ENCODE data around the gene NFIL3. TPM values are rescaled to one million over a fixed set of nuclear protein-coding genes. Genes with fewer than 3 reads are reported as not detected.

Gene NFIL3
- polyA plus RNA-seq, 1 donor from 2014 or later: 31.6 TPM

- Histone ChIP-seq H3F3A (ENCODE audit: insufficient read depth, low read length, poor library complexity, severe bottlenecking) (no peaks in the 10 kb centered on the region), H3K79me2 (replicated peaks; ENCODE audit: insufficient read depth, low read length) (no peaks in the 10 kb centered on the region), H3K4me3 (ENCODE audit: low read length) (no peak overlapping the region), H4K20me1 (ENCODE audit: insufficient read depth) (no peaks in the 10 kb centered on the region), H3K9me2 (ENCODE audit: insufficient read depth, low read length) (no peaks in the 10 kb centered on the region), H3K36me3 (ENCODE audit: insufficient read depth, low read length) (no peaks in the 10 kb centered on the region), H3K27ac (ENCODE audit: low read length) (no peak overlapping the region), H3K9ac (ENCODE audit: low read length) (no peak overlapping the region), H3K27me3 (ENCODE audit: insufficient read depth, low read depth, low read length) (no peaks in the 10 kb centered on the region), H3K9me3 (ENCODE audit: low read length) (no peaks in the 10 kb centered on the region), H2AFZ (ENCODE audit: low read depth, low read length) (no peak overlapping the region), H3K4me2 (ENCODE audit: low read length) (no peak overlapping the region)
- TF ChIP-seq, protein P1, sequence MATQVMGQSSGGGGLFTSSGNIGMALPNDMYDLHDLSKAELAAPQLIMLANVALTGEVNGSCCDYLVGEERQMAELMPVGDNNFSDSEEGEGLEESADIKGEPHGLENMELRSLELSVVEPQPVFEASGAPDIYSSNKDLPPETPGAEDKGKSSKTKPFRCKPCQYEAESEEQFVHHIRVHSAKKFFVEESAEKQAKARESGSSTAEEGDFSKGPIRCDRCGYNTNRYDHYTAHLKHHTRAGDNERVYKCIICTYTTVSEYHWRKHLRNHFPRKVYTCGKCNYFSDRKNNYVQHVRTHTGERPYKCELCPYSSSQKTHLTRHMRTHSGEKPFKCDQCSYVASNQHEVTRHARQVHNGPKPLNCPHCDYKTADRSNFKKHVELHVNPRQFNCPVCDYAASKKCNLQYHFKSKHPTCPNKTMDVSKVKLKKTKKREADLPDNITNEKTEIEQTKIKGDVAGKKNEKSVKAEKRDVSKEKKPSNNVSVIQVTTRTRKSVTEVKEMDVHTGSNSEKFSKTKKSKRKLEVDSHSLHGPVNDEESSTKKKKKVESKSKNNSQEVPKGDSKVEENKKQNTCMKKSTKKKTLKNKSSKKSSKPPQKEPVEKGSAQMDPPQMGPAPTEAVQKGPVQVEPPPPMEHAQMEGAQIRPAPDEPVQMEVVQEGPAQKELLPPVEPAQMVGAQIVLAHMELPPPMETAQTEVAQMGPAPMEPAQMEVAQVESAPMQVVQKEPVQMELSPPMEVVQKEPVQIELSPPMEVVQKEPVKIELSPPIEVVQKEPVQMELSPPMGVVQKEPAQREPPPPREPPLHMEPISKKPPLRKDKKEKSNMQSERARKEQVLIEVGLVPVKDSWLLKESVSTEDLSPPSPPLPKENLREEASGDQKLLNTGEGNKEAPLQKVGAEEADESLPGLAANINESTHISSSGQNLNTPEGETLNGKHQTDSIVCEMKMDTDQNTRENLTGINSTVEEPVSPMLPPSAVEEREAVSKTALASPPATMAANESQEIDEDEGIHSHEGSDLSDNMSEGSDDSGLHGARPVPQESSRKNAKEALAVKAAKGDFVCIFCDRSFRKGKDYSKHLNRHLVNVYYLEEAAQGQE (IDR thresholded peaks at IDR 0.05; ENCODE audit: borderline replicate concordance): no peak
- no peak for TF ChIP-seq SMC3 (conservative IDR thresholded peaks at IDR 0.05; ENCODE audit: poor library complexity)
- TF ChIP-seq, protein P2, sequence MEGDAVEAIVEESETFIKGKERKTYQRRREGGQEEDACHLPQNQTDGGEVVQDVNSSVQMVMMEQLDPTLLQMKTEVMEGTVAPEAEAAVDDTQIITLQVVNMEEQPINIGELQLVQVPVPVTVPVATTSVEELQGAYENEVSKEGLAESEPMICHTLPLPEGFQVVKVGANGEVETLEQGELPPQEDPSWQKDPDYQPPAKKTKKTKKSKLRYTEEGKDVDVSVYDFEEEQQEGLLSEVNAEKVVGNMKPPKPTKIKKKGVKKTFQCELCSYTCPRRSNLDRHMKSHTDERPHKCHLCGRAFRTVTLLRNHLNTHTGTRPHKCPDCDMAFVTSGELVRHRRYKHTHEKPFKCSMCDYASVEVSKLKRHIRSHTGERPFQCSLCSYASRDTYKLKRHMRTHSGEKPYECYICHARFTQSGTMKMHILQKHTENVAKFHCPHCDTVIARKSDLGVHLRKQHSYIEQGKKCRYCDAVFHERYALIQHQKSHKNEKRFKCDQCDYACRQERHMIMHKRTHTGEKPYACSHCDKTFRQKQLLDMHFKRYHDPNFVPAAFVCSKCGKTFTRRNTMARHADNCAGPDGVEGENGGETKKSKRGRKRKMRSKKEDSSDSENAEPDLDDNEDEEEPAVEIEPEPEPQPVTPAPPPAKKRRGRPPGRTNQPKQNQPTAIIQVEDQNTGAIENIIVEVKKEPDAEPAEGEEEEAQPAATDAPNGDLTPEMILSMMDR (IDR thresholded peaks at IDR 0.05; ENCODE audit: poor library complexity, severe bottlenecking): no peak
- TF ChIP-seq TAF1 (IDR thresholded peaks at IDR 0.05; ENCODE audit: low read depth): no peak
- no peak for TF ChIP-seq EZH2 (IDR thresholded peaks at IDR 0.05; ENCODE audit: borderline replicate concordance, insufficient read depth, low read length, poor library complexity, severe bottlenecking)
- no peak for TF ChIP-seq POLR2AphosphoS5 (IDR thresholded peaks at IDR 0.05)
- no peak for TF ChIP-seq RAD21 (conservative IDR thresholded peaks at IDR 0.05)
- TF ChIP-seq EP300 (conservative IDR thresholded peaks at IDR 0.05; ENCODE audit: poor library complexity, severe bottlenecking): no peak
These were observed 40.1 kb downstream of the NFIL3 start for GRCh38 chr9:91383577-91383976.

- Histone ChIP-seq H3K9me3 (ENCODE audit: low read length) (no peaks in the 10 kb centered on the region), H3K4me3 (ENCODE audit: low read length) (no peak overlapping the region), H4K20me1 (ENCODE audit: insufficient read depth) (no peaks in the 10 kb centered on the region), H3K9ac (ENCODE audit: low read length) (no peak overlapping the region), H3K4me2 (ENCODE audit: low read length) (no peak overlapping the region), H3K36me3 (ENCODE audit: insufficient read depth, low read length) (no peaks in the 10 kb centered on the region), H3K79me2 (replicated peaks; ENCODE audit: insufficient read depth, low read length) (no peaks in the 10 kb centered on the region), H3F3A (ENCODE audit: insufficient read depth, low read length, poor library complexity, severe bottlenecking) (no peaks in the 10 kb centered on the region), H3K27ac (ENCODE audit: low read length) (no peak overlapping the region), H3K9me2 (ENCODE audit: insufficient read depth, low read length) (no peaks in the 10 kb centered on the region), H2AFZ (ENCODE audit: low read depth, low read length) (no peak overlapping the region), H3K27me3 (ENCODE audit: insufficient read depth, low read depth, low read length) (no peaks in the 10 kb centered on the region)
- TF ChIP-seq MXI1 (conservative IDR thresholded peaks at IDR 0.05; ENCODE audit: poor library complexity, severe bottlenecking) (no peak), EP300 (conservative IDR thresholded peaks at IDR 0.05; ENCODE audit: poor library complexity, severe bottlenecking) (no peak), EZH2 (IDR thresholded peaks at IDR 0.05; ENCODE audit: borderline replicate concordance, insufficient read depth, low read length, poor library complexity, severe bottlenecking) (no peak), TAF1 (IDR thresholded peaks at IDR 0.05; ENCODE audit: low read depth) (no peak), RAD21 (conservative IDR thresholded peaks at IDR 0.05) (no peak), POLR2AphosphoS5 (IDR thresholded peaks at IDR 0.05) (no peak), SMC3 (conservative IDR thresholded peaks at IDR 0.05; ENCODE audit: poor library complexity) (no peak)
- TF ChIP-seq, protein P2 (IDR thresholded peaks at IDR 0.05; ENCODE audit: poor library complexity, severe bottlenecking): no peak
- TF ChIP-seq, protein P1 (IDR thresholded peaks at IDR 0.05; ENCODE audit: borderline replicate concordance): no peak
These were observed 41.3 kb downstream of the NFIL3 start for GRCh38 chr9:91382298-91382697.
